Kidney tubule cell (primary cell): ENCODE measurements around the gene PRSS3.
A peak's percentile ranks its signal among the peaks of the same experiment; 100 is the strongest.
"Not testable (repeated sequence)": the region's sequence is repeated elsewhere in the genome, so short reads cannot be mapped to it uniquely, and the experiment has no call there.

Experiments
- DNase-seq: peaks from one replicate; pipeline ENCODE4 v3.0.0-alpha.2; 2018; ENCODE audit warnings: low spot score

Gene PRSS3

DNA sequence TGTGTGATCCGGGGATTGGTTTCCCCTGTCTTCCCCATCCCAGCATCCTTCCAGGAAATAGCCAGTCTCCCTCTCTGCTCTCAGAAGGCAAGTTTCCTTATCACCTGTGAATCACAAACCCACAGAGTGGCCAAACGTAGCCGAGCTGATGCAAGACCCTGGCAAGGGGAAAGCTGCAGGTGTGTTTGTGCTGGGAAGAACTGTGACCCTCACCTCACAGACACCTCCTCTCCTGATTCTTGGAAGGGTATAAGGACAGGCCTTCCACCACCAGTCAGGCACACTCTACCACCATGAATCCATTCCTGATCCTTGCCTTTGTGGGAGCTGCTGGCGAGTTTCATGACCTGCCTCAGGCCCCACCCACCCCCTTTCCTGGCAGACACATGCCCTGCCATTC, at the start of gene PRSS3:
Gene PRSS3, plus strand, starts transcription at position 281 of the 400 bp plus-strand sequence. Its CDS starts 13 bp downstream, at position 294.
- no peak for DNase-seq

DNA sequence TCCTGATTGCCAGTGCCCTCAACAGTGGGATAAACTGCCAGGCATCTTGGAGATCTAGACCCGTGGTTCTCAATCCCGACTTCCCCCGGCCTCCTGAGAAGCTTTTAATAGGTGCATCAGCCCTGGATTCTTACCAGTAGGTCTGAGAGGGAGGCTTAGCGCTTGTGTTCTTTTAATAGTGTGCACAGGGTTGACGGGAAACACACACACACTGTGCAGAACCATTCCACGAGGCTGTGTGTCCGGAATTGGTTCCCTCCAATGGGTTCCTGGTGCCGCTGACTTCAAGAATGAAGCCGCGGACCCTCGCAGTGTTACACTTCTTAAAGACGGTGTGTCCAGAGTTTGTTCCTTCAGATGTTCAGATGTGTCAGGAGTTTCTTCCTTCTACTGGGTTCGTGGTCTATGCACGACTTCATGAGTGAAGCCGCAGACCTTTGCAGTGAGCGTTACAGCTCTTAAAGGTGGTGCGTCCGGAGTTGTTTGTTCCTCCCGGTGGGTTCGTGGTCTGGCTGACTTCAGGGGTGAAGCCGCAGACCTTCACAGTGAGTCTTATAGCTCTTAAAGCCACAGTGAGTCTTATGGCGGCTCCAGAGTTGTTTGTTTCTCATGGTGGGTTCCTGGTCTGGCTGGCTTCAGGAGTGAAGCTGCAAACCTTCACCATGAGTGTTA, 46.6 kb upstream of the PRSS3 start:
- no peak for DNase-seq

DNA sequence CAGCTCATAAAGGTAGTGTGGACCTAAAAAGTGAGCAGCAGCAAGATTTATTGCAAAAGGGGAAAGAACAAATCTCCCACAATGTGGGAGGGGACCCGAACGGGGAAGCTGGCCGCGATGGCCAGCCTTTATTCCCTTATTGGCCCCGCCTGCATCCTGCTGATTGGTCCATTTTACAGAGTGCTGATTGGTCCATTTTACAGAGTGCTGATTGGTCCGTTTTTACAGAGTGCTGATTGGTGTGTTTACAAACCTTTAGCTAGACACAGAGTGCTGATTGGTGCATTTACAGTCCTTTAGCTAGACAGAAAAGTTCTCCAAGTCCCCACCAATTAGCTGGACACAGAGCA, 46.1 kb upstream of the PRSS3 start:
- DNase-seq: not testable (repeated sequence)

DNA sequence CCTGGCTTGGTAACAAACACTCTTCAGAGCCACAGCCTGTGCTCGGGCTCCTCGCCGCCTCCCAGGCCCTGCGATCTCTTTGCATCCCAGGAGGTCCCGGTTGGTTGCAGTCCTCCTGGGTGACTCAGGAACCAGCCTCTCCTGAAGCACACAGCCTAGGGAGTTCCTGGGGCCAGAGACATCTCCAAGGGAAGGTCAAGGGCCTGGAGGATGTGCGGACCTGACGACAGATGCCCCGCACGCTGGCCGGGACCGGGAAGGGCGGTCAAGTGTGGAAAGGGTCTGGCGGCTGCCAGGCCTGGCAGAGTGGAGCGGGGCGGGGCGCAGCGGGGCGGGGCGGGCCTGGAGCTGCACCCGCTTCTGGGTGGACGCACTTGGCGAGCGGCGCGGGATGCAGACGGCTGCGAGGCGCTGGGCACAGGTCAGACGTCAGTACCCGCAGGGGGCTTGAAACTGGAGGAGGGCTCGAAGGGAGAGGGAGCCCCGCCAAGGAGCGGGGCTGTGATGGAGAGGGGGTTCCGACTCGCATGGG, 45.0 kb upstream of the PRSS3 start:
- DNase-seq: peak; percentile 72

DNA sequence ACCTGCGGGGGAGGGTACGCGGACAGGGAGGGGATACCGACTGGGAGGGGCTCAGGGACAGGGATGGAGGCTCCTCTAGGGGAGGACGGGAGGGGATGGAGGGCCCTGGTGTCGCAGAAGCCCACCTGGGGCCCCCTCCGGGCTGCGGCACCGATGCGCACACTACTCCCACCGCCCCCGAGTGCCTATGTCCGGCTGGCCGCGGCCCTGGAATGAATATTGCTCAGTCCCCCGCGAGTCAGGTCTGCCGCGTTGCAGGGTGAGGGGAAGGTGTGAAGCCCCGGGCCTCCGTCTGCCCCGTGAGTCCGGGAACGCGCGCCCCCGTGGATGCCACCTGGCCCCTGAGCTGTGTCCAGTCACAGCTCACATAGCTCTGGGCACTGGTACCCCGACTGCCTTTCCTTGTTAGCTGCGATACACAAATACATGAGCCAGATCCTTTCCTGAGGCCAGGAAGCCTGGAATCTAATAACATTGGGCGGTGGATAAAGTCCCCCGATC, 44.5 kb upstream of the PRSS3 start:
- peak; percentile 11 for DNase-seq

DNA sequence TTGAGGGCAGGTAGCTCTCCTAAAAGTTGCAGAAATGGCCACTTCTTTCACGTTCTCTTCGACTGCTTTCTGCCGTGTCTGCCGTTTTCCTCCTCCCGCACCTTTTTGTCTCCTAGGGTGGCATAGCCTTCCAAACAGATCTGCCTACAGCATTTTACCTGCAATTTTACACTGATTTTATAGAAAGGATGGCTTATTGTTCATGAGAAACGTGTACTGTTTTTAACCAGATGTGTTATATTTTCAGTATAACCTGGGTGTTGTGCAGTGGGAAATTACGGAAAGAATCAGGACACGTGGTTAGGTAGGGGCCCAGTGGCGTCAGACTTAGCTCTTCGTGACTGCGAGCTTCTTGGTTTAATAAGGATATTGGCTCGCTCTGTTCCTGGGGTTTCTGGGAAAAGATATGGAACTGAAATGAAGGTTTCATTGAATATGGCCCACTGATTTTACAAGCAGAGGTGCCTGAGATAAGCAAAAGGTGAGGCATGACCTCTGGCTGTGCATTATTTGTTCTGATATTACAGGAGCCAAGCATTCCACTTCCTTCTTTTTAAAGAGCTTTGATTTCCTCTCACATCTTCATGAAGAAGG, 43.7 kb upstream of the PRSS3 start:
- DNase-seq: no peak

DNA sequence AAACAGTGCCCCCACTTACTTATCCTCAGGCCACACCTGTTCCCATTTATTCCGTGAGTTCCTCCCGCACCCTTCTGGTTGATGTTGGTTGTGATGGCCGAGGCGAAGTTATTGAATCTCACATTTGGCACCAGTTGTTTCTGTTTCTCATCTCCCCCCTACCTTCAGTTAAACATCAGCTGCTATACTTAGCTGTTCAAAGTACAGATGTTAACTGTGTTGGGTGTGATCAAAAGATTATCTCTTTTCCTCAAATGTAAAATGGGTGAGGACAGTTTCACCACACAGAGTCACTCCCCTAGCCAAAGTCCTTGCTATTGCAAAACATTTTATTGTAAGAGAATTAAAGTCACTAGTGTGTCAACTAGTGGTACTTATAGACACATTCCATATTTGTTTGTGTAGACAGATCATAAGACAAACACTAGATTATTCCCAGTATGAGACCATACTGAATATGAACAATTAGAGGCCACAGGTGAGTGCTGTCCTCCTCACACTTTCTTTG, 43.2 kb upstream of the PRSS3 start:
- DNase-seq: no peak

DNA sequence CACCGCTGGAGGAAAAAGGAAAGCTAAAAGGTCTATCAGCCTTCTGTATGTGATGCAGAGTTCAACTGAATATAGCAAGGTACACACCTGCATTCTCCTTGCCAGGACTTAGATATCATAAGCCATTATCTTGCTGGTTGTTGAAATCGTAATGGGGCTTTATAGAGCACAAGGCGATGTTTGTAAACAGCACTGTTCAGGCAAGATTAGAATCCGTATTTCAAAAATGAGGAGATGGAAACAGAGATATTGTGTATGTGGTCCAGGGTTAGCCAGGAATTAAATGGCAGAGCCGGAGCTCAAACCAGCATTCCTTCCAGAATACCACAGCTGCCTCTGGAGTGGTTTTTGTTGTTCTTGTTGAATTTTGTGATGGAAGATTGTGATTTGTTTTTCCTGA, 42.6 kb upstream of the PRSS3 start:
- not testable (repeated sequence) for DNase-seq

DNA sequence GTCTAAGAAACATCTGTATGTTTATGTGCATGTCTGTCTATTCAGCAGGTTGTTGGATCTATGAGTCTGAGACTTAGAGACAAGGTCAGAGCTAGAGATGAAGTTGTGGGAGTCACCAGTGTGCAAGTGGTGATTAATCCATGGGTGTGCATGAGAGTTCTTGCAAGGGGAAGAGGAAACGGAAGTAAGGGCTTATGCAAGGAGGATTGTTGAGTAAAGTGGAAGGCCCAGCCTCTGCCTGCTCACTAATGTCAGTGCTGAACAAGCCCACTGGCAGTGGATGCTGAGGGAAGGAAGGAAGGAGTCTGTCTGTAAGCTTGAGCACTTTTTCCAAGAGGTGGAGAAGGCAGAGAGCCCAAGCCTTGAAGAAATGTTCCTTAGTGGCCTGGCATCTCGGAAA, 35.7 kb upstream of the PRSS3 start:
- peak; percentile 17 for DNase-seq

DNA sequence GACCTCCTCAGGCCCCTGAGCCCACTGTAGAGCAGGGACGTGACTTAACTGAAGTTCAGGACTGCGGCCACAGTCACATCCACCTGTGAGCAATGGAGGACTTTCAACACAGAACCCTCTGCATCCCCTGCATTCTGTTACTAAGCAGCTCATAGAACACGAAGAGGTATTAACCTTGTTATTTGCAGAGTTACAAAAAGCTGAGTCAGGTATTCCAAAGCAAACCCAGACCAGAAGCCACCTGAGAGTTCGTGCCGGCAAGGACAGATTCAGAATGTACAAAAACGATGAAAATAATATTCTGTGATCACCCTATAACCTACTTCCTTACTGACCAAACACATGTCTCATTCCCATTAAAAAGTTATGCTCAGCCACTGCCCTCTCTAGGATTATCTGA, 33.0 kb upstream of the PRSS3 start:
- no peak for DNase-seq

DNA sequence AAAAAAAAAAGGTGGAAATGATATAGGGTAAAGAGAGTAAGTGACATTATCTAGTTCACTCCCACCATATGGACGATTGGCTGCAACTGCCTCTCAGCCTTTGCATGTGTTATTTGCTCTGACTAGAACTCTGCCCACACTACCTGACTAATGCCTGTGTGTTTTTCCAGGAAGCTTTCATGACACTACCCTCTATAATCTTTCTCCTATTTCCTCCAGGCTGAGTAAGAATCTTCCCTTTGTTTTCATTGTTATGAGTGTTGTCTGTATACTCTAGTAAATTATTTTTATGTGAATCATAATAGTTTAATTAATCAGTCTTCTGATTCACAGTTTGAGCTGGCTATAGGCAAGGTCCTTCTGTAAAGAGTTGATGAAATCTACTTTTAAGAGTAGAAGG, 31.7 kb upstream of the PRSS3 start:
- DNase-seq: peak; percentile 89

DNA sequence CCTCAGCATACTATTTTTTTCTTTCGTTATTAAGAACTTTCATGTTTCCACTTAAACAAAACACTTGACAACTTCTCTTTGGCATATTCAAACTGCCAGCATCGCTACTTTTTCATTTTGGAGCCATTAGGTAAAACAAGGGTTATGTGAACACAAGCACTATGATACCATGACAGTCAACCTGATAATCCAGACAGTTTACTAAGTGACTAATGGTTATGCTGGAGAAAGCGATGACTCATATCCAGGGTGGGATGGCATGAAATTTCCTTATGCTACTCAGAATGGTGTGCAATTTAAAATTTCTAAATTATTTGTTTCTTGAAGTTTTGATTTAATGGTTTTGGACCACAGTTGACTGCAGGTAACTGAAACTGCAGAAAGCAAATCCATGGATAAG, 29.9 kb upstream of the PRSS3 start:
- DNase-seq: peak; percentile 80

DNA sequence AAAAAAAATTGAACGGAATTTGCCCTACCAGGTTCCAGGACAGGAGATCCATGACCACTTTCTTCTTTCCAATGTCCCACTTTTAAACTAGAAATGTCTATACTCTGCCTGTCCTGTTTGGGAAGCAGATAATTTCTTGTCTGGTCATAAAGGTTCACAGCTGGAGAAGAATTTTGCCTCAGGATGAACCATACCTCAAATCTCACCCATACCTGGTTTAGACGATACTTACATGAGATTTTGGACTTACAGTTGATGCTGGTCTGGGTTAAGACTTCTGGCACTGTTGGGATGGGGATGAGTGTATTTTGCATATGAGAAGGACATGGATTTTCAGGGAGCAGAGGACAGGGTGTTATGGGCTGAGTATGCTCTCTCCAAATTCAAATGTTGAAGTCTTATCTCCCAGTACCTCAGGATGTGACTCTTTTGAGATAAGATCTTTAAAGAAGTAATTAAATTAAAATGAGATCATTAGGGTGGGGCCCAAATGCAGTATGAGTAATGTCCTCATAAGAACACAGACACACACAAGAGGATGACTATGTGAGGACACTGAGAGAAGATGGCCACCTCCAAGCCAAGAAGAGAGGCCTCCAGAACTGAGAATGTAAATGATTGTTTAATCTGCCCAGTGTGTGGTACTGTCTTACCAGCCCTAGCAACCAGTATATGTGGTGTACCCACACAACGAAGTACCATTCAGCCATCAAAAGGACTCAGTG, 25.0 kb upstream of the PRSS3 start:
- peak; percentile 67 for DNase-seq

DNA sequence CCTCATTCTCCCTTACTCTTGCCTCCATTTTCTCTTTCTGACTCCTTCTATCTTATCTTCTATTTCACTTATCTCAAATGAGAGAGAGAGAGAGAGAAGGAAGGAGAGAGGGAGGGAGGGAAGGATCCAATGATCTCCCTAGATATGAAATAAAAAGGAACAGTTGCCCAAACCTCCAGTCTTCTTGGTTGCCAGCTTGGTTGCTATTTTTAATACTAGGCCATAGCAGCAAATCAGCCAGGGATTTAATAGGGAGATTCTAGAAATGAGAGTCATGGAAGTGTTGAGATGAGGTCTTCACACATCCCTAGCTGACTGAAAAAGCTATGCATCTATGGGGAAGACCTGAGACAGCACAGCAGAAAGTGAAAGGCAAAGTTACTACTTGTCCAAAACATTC, 22.2 kb upstream of the PRSS3 start:
- not testable (repeated sequence) for DNase-seq

DNA sequence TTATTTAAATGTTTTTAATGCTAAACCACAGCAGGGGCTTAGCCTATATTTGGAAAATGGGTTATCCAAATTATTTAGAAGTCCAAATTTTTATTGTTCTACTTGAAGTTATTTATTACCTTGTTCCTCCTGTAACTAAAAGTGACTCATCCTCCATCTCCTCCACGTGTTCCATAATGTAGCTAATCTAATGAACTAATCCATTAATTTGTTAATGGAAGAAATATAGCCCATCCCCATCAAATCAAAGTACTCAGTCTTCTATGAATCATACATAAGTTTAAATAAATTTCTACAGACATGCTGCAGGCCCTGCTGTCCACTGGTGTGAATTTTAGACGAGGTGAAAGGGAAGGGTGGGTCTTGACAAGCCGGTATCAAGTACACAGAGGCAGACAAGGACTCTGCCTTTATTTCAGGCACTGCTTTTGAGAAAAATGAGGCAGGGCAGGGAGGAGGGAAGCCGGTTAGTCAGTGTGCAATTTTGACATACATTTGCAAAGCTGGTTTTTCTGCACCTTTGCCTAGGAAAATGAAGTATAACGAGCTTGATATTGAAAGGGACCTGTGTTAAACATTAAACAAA, 21.2 kb upstream of the PRSS3 start:
- not testable (repeated sequence) for DNase-seq

DNA sequence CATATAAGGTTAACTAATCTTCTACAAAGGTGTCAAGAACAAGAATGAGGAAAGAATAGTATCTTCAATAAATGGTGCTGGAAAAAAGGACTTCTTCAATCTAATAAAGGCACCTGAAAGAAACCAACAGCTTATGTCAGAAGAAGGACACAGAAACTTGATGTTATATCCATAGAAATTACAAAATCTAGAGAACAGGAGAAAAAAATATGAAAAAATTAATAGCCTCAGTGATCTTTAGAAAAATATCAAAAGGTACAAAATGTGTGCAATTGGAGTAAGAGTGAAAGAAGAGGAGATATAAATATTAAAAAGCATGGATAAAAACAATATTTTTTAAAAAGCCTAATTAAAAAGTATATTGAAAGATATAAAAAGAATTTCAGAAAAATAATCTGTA, 18.8 kb upstream of the PRSS3 start:
- no peak for DNase-seq

DNA sequence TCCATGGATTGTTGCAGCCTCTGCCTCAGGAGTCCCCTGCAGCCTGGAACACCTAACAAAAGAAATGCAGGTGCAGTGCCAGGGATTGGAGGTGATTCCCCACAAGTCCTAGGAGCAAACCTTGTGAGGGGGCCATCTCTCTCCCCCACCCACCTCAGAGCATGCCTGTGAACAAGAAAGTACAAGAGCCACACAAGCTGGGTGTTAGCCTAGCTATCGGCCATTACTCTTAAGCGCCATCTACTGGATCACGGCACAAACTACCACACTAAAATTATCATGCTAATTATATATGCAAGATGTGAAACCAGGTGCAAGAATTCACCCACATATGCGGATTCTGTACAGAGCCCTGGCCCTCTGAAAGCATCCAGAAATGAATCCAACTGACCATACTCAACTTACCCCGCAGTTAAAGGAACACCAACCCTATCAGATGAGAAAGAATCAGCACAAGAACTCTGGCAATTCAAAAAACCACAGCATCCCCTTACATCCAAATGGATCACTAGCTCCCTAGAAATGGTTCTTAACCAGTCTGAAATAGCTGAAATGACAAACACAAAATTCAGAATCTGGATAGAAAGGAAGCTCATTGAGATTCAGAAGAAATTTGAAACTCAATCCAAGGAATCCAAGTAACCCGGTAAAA, 16.5 kb upstream of the PRSS3 start:
- peak; percentile 69 for DNase-seq

DNA sequence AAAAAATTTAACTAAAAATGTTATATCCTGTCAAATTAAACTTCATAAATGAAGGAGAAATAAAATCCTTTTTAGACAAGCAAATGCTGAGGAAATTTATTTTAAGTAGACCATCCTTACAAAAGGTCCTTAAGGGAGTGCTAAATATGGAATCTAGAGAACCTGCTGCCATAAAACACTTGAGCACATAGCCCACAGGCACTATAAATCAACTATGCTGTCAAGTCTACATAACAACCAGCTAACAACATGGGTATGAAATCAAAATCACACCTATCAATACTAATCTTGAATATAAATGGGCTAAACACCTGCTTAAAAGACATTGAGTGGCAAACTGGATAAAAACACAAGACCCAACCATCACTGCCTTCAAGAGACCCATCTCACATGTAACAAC, 15.1 kb upstream of the PRSS3 start:
- no peak for DNase-seq

DNA sequence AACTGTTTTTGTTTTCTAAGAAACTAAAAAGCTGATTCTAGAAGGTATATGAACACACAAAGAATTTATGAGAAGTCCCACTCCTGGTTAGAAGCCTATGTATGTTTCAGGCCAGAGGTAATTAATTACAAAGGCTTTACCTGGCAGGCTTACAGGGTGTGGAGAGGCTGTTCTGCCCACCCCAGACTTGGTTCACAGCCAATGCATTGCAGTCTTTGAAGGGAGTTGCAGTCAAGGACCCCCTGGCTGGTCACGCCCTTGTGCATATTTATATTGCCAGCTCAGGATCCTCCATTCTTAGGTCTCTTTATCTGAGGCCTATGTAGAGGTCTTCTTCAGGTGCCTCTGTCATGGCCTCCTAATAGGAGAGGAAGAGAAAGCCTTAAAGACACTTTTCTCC, 13.6 kb upstream of the PRSS3 start:
- no peak for DNase-seq

DNA sequence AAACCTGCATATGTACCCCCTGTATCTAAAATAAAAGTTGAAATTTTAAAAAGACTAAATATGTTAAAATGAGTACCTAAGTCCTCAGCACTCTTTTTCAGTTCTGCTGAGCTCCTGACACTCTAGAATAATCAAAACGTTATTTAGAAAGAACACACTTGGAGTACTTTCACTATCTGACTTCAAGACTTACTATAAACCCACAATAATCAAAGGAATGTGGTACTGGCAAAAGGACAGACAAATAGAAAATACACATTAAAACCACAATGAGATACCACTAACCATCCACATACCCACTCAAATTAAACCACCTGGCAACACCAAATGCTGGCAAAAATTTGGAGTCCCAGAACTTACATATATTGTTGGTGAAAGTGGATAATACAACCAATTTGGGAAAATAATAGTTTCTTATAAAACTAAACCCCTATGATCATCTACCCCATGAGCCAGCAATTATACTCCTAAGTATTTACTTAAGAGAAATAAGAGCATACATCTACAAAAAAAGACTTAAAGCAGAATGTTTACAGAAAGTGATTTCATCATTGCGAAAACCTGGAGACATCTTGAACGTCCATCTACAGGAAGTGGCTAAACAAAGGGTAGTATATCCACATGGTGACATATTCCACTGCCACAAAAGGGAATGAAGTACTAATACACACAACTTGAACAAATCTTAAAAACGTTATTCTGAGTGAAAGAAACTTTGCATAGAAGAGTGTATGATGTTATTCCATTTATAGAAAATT, 12.8 kb upstream of the PRSS3 start:
- DNase-seq: no peak

DNA sequence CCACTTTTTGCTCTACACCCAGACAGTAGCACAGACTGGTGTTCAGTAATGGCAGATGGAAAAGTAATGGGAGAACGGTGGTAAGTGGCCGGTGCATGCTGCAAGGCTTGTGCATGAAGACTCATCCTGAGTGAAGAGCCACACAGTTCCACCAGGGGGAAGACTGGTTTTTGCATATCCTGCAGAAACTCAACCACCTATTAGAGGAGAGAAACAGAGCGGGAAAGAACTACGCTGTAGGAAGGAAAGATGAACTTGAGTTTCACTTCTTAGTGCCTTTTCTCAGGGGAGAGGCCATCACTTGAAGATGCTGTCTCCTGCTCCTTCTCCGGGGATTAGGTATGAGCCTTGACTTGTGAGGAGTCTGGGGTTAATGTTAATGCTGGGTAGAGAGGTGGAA, 9.4 kb upstream of the PRSS3 start:
- no peak for DNase-seq
